HG03064 (cell line): ENCODE data around the gene UBE2C.
"Not testable (repeated sequence)": the region's sequence is repeated elsewhere in the genome, so short reads cannot be mapped to it uniquely, and the experiment has no call there.

Experiments used
- ATAC-seq: cut with Tn5 transposase; IDR thresholded peaks from one replicate; pipeline ENCODE4 v1.9.1; 2021; ENCODE audit warnings: low read depth; ENCODE audit not compliant: unreplicated experiment

The UBE2C gene

GRCh38 chr20:45812157-45813005 lies at the start of gene UBE2C:
UBE2C (plus strand) TSS chr20:45812644; CDS start chr20:45812696, 52 bp downstream.
- ATAC-seq: peak; percentile 95

GRCh38 chr20:45764618-45765282 lies 47.7 kb upstream of the UBE2C start:
- ATAC-seq: not testable (repeated sequence)

- no peak for ATAC-seq
Measured at GRCh38 chr20:45765307-45765875, 47.1 kb upstream of the UBE2C start.

GRCh38 chr20:45765980-45766379 lies 46.5 kb upstream of the UBE2C start:
- ATAC-seq: no peak

- no peak for ATAC-seq
Measured at GRCh38 chr20:45768479-45768878, 44.0 kb upstream of the UBE2C start.

GRCh38 chr20:45771182-45771759 lies 41.2 kb upstream of the UBE2C start:
- no peak for ATAC-seq

GRCh38 chr20:45772693-45773092 lies 39.8 kb upstream of the UBE2C start:
- ATAC-seq: no peak

GRCh38 chr20:45774945-45775344 lies 37.5 kb upstream of the UBE2C start:
- ATAC-seq: no peak

GRCh38 chr20:45775411-45775810 lies 37.0 kb upstream of the UBE2C start:
- no peak for ATAC-seq

GRCh38 chr20:45776931-45777330 lies 35.5 kb upstream of the UBE2C start:
- ATAC-seq: no peak

GRCh38 chr20:45779011-45779915 lies 33.2 kb upstream of the UBE2C start:
- ATAC-seq: no peak

- ATAC-seq: no peak
Measured at GRCh38 chr20:45780159-45780558, 32.3 kb upstream of the UBE2C start.

GRCh38 chr20:45781391-45781931 lies 31.0 kb upstream of the UBE2C start:
- ATAC-seq: no peak

- no peak for ATAC-seq
Measured at GRCh38 chr20:45782890-45783289, 29.6 kb upstream of the UBE2C start.

GRCh38 chr20:45783656-45784294 lies 28.7 kb upstream of the UBE2C start:
- no peak for ATAC-seq

GRCh38 chr20:45788351-45788750 lies 24.1 kb upstream of the UBE2C start:
- ATAC-seq: no peak

GRCh38 chr20:45792317-45793118 lies 19.9 kb upstream of the UBE2C start:
- peak; percentile 15 for ATAC-seq

GRCh38 chr20:45796337-45797065 lies 15.9 kb upstream of the UBE2C start:
- ATAC-seq: no peak
